Measurements from ENCODE around the gene SDK2.
A peak's percentile ranks its signal among the peaks of the same experiment; 100 is the strongest.

- TF ChIP-seq POLR2AphosphoS5 (IDR thresholded peaks at IDR 0.05; ENCODE audit: low read depth, low read length) (no peak), TAF1 (IDR thresholded peaks at IDR 0.05; ENCODE audit: borderline replicate concordance, insufficient read depth, low read length) (no peak), REST (IDR thresholded peaks at IDR 0.05; ENCODE audit: insufficient read depth in 1 of 2, low read depth in 2 of 2, low read length in 2 of 2) (peak in 1 of 2 experiments; percentile 4; a peak in 1 of 4 replicates), SIN3A (IDR thresholded peaks at IDR 0.05; ENCODE audit: borderline replicate concordance, insufficient read depth, low read length) (no peak), FOXP2 (optimal IDR thresholded peaks at IDR 0.05; ENCODE audit: borderline replicate concordance, extremely low read depth, extremely low read length, insufficient read depth) (peak; percentile 60)
Measured at GRCh38 chr17:73365906-73366623, 278.2 kb downstream of the SDK2 start.
